Loucy (cell line): ENCODE measurements around the gene PDILT.

Experiments used
- H2AFZ ChIP-seq: fragments of 200-600 bp; sonication (generic); 2 replicates; pipeline ENCODE4 v1.6.0; 2016; ENCODE audit warnings: antibody characterized with exemption, mild to moderate bottlenecking, low read length, moderate library complexity
- H3F3A ChIP-seq: fragments of 200-600 bp; 2 replicates; pipeline ENCODE4 v1.6.0; 2016; ENCODE audit warnings: antibody characterized with exemption, low read depth, mild to moderate bottlenecking
- H3K27me3 ChIP-seq: fragments of 200-600 bp; sonication (generic); 2 replicates; pipeline ENCODE4 v1.6.1; 2014; ENCODE audit warnings: low read length, mild to moderate bottlenecking; ENCODE audit not compliant: insufficient read depth, poor library complexity, severe bottlenecking
- H3K36me3 ChIP-seq: fragments of 200-600 bp; sonication (generic); 2 replicates; pipeline ENCODE4 v1.6.1; 2016; ENCODE audit warnings: low read length; ENCODE audit not compliant: insufficient read depth
- H3K4me1 ChIP-seq: fragments of 200-600 bp; sonication (generic); 2 replicates; pipeline ENCODE4 v1.5.1; 2014; ENCODE audit warnings: low read length, mild to moderate bottlenecking; ENCODE audit not compliant: insufficient read depth, poor library complexity, severe bottlenecking
- H3K4me2 ChIP-seq: fragments of 200-600 bp; sonication (generic); 2 replicates; pipeline ENCODE4 v1.6.0; 2014; ENCODE audit warnings: antibody characterized with exemption, low read length, low read depth, mild to moderate bottlenecking; ENCODE audit not compliant: poor library complexity, severe bottlenecking
- H3K4me3 ChIP-seq: fragments of 200-600 bp; sonication (generic); 2 replicates; pipeline ENCODE4 v1.5.1; 2014; ENCODE audit warnings: low read length, mild to moderate bottlenecking, mixed read lengths; ENCODE audit not compliant: poor library complexity, severe bottlenecking
- H3K79me2 ChIP-seq: fragments of 200-600 bp; sonication (generic); 2 replicates; pipeline ENCODE4 v1.6.1; 2014; ENCODE audit warnings: low read length; ENCODE audit not compliant: insufficient read depth
- H3K9ac ChIP-seq: fragments of 200-600 bp; sonication (generic); 2 replicates; pipeline ENCODE4 v1.6.0; 2014; ENCODE audit warnings: mild to moderate bottlenecking, low read depth, low read length, moderate library complexity; ENCODE audit not compliant: poor library complexity, severe bottlenecking
- H3K9me2 ChIP-seq: fragments of 200-600 bp; sonication (generic); replicated peaks from 2 replicates; pipeline ENCODE4 v1.6.1; 2016; ENCODE audit warnings: low read depth, low read length, mixed read lengths
- H3K9me3 ChIP-seq: fragments of 200-600 bp; sonication (generic); 2 replicates; pipeline ENCODE4 v1.6.1; 2014; ENCODE audit warnings: mild to moderate bottlenecking, antibody characterized with exemption, low read length, low read depth; ENCODE audit not compliant: insufficient read depth
- H4K20me1 ChIP-seq: fragments of 200-600 bp; sonication (generic); 2 replicates; pipeline ENCODE4 v1.6.0; 2014; ENCODE audit warnings: antibody characterized with exemption, low read length, mild to moderate bottlenecking; ENCODE audit not compliant: insufficient read depth, poor library complexity, severe bottlenecking
- EZH2phosphoT487 ChIP-seq: fragments of 200-600 bp; IDR thresholded peaks from 2 replicates; pipeline ENCODE4 v1.6.1; 2018; ENCODE audit warnings: antibody characterized with exemption, mild to moderate bottlenecking, moderate library complexity, borderline replicate concordance
- TF ChIP-seq, protein P1 (sequence below): fragments of 200-600 bp; sonication (generic); conservative IDR thresholded peaks from 2 replicates; pipeline ENCODE4 v1.5.1; 2014; ENCODE audit warnings: mild to moderate bottlenecking, antibody characterized with exemption, low read length

PDILT gene

DNA sequence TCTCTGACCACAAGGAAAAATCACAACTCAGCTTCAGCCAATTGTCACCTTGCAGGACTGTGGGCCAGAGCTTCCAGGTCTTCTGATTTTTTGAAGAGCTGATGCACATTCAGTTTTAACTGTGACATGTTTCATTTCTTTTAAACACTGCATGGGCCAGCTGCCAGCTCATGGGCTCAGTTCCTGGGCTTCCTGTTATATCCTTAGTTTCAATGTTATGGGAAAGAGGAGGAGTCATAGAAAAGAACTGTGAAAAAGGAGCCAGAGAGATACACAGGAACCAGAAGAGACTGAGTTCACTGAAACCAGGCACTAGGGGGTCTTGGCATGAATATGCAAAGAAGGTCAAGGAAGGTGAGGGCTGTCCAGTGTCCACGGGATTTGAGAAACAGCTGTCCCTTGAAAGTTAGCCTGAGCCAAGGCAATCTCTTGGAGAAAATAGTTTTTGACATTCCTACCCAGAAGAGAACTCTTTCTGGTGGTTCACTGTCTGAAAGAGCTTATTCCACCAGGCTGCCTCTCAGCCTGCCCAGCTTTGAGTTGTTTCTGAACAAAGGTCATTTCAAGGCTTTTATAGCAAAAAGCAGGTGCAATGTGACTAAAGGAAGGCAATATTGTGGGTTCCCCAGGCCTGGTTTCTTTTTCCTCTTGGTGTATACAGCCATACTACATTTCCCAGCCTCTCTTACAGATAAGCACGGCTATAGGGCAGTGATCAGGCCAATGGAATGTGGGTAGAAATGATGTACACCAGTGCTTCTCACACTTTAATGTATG is 10.5 kb downstream of the PDILT start:
- Histone ChIP-seq H2AFZ (no peak overlapping the region), H3K4me2 (no peak overlapping the region), H3F3A (no peaks in the 10 kb centered on the region), H3K4me1 (no peaks in the 10 kb centered on the region), H3K27me3 (no peaks in the 10 kb centered on the region), H3K36me3 (no peaks in the 10 kb centered on the region), H3K9me3 (no peaks in the 10 kb centered on the region), H3K9me2 (no peaks in the 10 kb centered on the region), H3K9ac (no peak overlapping the region), H3K4me3 (no peak overlapping the region), H4K20me1 (no peaks in the 10 kb centered on the region), H3K79me2 (no peaks in the 10 kb centered on the region)
- no peak for TF ChIP-seq EZH2phosphoT487
- TF ChIP-seq, protein P1, sequence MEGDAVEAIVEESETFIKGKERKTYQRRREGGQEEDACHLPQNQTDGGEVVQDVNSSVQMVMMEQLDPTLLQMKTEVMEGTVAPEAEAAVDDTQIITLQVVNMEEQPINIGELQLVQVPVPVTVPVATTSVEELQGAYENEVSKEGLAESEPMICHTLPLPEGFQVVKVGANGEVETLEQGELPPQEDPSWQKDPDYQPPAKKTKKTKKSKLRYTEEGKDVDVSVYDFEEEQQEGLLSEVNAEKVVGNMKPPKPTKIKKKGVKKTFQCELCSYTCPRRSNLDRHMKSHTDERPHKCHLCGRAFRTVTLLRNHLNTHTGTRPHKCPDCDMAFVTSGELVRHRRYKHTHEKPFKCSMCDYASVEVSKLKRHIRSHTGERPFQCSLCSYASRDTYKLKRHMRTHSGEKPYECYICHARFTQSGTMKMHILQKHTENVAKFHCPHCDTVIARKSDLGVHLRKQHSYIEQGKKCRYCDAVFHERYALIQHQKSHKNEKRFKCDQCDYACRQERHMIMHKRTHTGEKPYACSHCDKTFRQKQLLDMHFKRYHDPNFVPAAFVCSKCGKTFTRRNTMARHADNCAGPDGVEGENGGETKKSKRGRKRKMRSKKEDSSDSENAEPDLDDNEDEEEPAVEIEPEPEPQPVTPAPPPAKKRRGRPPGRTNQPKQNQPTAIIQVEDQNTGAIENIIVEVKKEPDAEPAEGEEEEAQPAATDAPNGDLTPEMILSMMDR, result no peak

DNA sequence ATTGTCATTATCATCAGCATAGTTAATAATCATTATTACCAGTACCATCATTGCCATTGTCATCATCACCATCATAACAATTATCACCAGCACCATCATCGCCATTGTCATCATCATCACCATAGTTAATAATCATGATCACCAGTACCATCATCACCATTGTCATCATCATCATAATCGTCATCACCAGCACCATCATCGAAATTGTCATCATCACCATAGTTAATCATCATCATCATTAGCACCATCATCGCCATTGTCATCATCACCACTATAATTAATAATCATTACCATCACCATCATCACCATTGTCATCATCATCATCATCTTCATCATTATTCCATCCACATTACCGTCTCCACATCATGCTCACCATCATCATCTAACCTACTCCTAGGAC is 13.5 kb downstream of the PDILT start:
- no peak overlapping the region for H3K9ac ChIP-seq
- no peaks in the 10 kb centered on the region for H4K20me1 ChIP-seq
- H3K4me3 ChIP-seq, result no peak overlapping the region
- H3K4me2 ChIP-seq, result no peak overlapping the region
- H3K27me3 ChIP-seq, result no peaks in the 10 kb centered on the region
- TF ChIP-seq, protein P1, result no peak
- no peak for TF ChIP-seq EZH2phosphoT487
- no peaks in the 10 kb centered on the region for H3K4me1 ChIP-seq
- H3K36me3 ChIP-seq, result no peaks in the 10 kb centered on the region
- H3K9me3 ChIP-seq, result no peaks in the 10 kb centered on the region
- H3K79me2 ChIP-seq, result no peaks in the 10 kb centered on the region
- no peaks in the 10 kb centered on the region for H3F3A ChIP-seq
- no peak overlapping the region for H2AFZ ChIP-seq
- H3K9me2 ChIP-seq, result no peaks in the 10 kb centered on the region

DNA sequence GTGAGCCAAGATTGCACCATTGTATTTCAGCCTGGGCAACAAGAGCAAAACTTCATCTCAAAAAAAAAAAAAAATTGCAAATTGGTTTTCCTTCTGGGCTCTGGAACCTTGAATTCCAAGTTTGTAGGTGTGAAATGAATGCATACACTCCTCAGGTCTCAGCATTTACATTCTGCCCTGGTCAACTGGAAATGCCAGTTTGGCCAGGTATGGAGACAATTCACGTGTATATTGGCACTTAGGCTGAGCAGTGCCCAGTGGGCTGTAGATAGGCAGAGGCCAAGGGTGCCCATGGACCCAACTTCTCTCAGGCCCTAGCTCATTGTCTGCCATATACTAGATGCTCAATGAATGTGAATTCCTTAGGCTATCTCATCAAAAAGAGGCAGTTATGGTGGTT is 15.7 kb downstream of the PDILT start:
- H3K4me3 ChIP-seq, result no peak overlapping the region
- H3K9me3 ChIP-seq, result no peaks in the 10 kb centered on the region
- H3K9me2 ChIP-seq, result no peaks in the 10 kb centered on the region
- H3F3A ChIP-seq, result no peaks in the 10 kb centered on the region
- H3K27me3 ChIP-seq, result no peaks in the 10 kb centered on the region
- H3K4me1 ChIP-seq, result no peaks in the 10 kb centered on the region
- H3K79me2 ChIP-seq, result no peaks in the 10 kb centered on the region
- TF ChIP-seq, protein P1, result no peak
- TF ChIP-seq EZH2phosphoT487, result no peak
- H3K36me3 ChIP-seq, result no peaks in the 10 kb centered on the region
- H2AFZ ChIP-seq, result no peak overlapping the region
- no peaks in the 10 kb centered on the region for H4K20me1 ChIP-seq
- no peak overlapping the region for H3K9ac ChIP-seq
- H3K4me2 ChIP-seq, result no peak overlapping the region
